ENCODE data around the gene DNAAF1. TPM values are rescaled to one million over a fixed set of nuclear protein-coding genes. Genes with fewer than 3 reads are reported as not detected.

Gene DNAAF1
- total RNA-seq, 1 experiment from 2014 or later, result 0.07 TPM

- CTCF ChIA-PET, result no interaction called here
Observed at GRCh38 chr16:84205976-84206691, 61.0 kb downstream of the DNAAF1 start.

GRCh38 chr16:84207251-84207650, 62.1 kb downstream of the DNAAF1 start:
- Histone ChIP-seq H3K4me3 (ENCODE audit: low read depth, low read length) (no peak overlapping the region), H3K27me3 (replicated peaks; ENCODE audit: control insufficient read depth, insufficient read depth, low read length) (no peaks in the 10 kb centered on the region), H3K36me3 (ENCODE audit: control insufficient read depth, insufficient read depth, low read length) (no peaks in the 10 kb centered on the region), H3K9me3 (peaks cover 7% of the 10 kb centered on the region; the same call in 1 of the 2 replicates), H3K4me1 (no peaks in the 10 kb centered on the region)
- Mint-ChIP-seq H3K4me1 (ENCODE audit: low read depth, unreplicated experiment) (no peaks in the 10 kb centered on the region), H3K27ac (ENCODE audit: unreplicated experiment) (no peak overlapping the region), H3K9me3 (ENCODE audit: unreplicated experiment) (no peaks in the 10 kb centered on the region), H3K27me3 (ENCODE audit: insufficient read depth, unreplicated experiment) (no peaks in the 10 kb centered on the region), H3K36me3 (ENCODE audit: insufficient read depth, unreplicated experiment) (no peaks in the 10 kb centered on the region), H3K4me3 (ENCODE audit: unreplicated experiment) (no peak overlapping the region)
- DNase-seq, result no peak
- intact Hi-C loops (cut with micrococcal nuclease; ENCODE audit: unreplicated experiment), result no loop called here
- POLR2A ChIA-PET, result no interaction called here
- TF ChIP-seq CTCF (IDR thresholded peaks at IDR 0.05; ENCODE audit: insufficient read depth in 1 of 2, low read depth in 1 of 2, low read length in 1 of 2, severe bottlenecking in 1 of 2, unreplicated experiment in 1 of 2), result no peak
- no TSS peak for BruUV-seq (replicated peaks)
- CTCF ChIA-PET, result interaction anchor here (0.7 to 1.7 kb wide), 2 partner anchors 20 to 39 kb away, joined by 3 to 5 read pairs; partner anchors contain the start of gene TAF1C

More at GRCh38 chr16:84205976-84206691, 61.0 kb downstream of the DNAAF1 start:
- intact Hi-C loops (cut with micrococcal nuclease; ENCODE audit: unreplicated experiment), result no loop called here
- H3K4me3 ChIP-seq (ENCODE audit: low read depth, low read length), result no peak overlapping the region
- no peaks in the 10 kb centered on the region for H3K36me3 Mint-ChIP-seq (ENCODE audit: insufficient read depth, unreplicated experiment)
- no peaks in the 10 kb centered on the region for H3K4me1 ChIP-seq
- no peaks in the 10 kb centered on the region for H3K9me3 Mint-ChIP-seq (ENCODE audit: unreplicated experiment)
- H3K36me3 ChIP-seq (ENCODE audit: control insufficient read depth, insufficient read depth, low read length), result no peaks in the 10 kb centered on the region
- no TSS peak for BruUV-seq (replicated peaks)
- POLR2A ChIA-PET, result no interaction called here
- no peaks in the 10 kb centered on the region for H3K27me3 Mint-ChIP-seq (ENCODE audit: insufficient read depth, unreplicated experiment)
- DNase-seq, result no peak
- no peaks in the 10 kb centered on the region for H3K4me1 Mint-ChIP-seq (ENCODE audit: low read depth, unreplicated experiment)
- H3K27me3 ChIP-seq (replicated peaks; ENCODE audit: control insufficient read depth, insufficient read depth, low read length), result no peaks in the 10 kb centered on the region
- no peak for TF ChIP-seq CTCF (IDR thresholded peaks at IDR 0.05; ENCODE audit: insufficient read depth in 1 of 2, low read depth in 1 of 2, low read length in 1 of 2, severe bottlenecking in 1 of 2, unreplicated experiment in 1 of 2)
- no peak overlapping the region for H3K27ac Mint-ChIP-seq (ENCODE audit: unreplicated experiment)
- H3K9me3 ChIP-seq, result peaks cover 7% of the 10 kb centered on the region; the same call in 1 of the 2 replicates
- no peak overlapping the region for H3K4me3 Mint-ChIP-seq (ENCODE audit: unreplicated experiment)

- POLR2A ChIA-PET, result no interaction called here
- Histone ChIP-seq H3K4me1 (no peaks in the 10 kb centered on the region), H3K36me3 (ENCODE audit: control insufficient read depth, insufficient read depth, low read length) (no peaks in the 10 kb centered on the region), H3K4me3 (ENCODE audit: low read depth, low read length) (no peak overlapping the region), H3K9me3 (peaks cover 7% of the 10 kb centered on the region; the same call in 1 of the 2 replicates), H3K27me3 (replicated peaks; ENCODE audit: control insufficient read depth, insufficient read depth, low read length) (no peaks in the 10 kb centered on the region)
- H3K27ac Mint-ChIP-seq (ENCODE audit: unreplicated experiment), result no peak overlapping the region
- intact Hi-C loops (cut with micrococcal nuclease; ENCODE audit: unreplicated experiment), result no loop called here
- no peaks in the 10 kb centered on the region for H3K36me3 Mint-ChIP-seq (ENCODE audit: insufficient read depth, unreplicated experiment)
- H3K27me3 Mint-ChIP-seq (ENCODE audit: insufficient read depth, unreplicated experiment), result no peaks in the 10 kb centered on the region
- no peak overlapping the region for H3K4me3 Mint-ChIP-seq (ENCODE audit: unreplicated experiment)
- BruUV-seq (replicated peaks), result no TSS peak
- CTCF ChIA-PET, result interaction anchor here (0.7 to 1.7 kb wide), 2 partner anchors 21 to 38 kb away, joined by 3 to 5 read pairs; partner anchors contain the start of gene TAF1C
- no peak for DNase-seq
- no peaks in the 10 kb centered on the region for H3K4me1 Mint-ChIP-seq (ENCODE audit: low read depth, unreplicated experiment)
- no peaks in the 10 kb centered on the region for H3K9me3 Mint-ChIP-seq (ENCODE audit: unreplicated experiment)
- no peak for TF ChIP-seq CTCF (IDR thresholded peaks at IDR 0.05; ENCODE audit: insufficient read depth in 1 of 2, low read depth in 1 of 2, low read length in 1 of 2, severe bottlenecking in 1 of 2, unreplicated experiment in 1 of 2)
Observed at GRCh38 chr16:84207879-84208278, 62.8 kb downstream of the DNAAF1 start.

Measured in Caco-2 (cell line).